Cerebellar nuclear complex (tissue), 1 donor: ENCODE measurements around the gene LRPAP1.

Experiments used
- DNase-seq, 2 experiments: peaks; one replicate each; lab custom pipeline; 2025; lab: John Stamatoyannopoulos, UW

The LRPAP1 gene

DNA sequence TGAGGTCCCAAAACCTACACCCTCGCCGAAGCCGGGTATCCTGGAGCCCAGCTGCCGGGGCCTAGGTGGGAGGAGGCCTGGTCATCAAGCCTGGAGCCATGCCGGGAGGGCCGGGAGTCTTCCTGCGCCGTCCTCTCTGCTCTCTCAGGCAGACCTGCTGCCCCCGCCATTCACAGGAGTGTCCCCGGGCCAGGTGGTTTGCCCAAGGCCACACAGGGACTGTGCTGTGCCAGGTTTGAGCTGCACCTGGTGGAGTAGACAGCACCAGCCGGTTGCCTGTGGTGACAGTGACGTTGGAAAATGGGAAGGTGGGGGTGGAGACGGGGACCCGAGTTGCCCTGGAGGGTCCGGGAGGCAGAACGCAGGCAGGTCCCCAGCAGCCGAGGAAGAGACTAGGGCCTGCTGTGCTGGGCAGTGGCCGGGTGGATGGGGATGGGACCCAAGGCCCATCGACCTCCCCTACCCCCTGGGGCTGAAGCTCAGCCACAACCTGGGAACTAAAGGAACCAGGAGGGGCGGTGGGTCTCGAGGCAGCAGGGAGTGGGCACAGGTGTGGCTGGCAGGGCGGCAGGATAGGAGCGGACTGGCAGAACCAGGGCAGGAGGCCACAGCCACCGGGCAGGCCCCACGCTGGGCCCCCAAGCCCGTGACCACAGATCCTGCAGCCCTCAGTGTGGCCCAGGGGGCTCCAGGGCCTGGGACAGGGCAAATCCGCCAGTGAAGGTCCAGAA is 59.6 kb downstream of the LRPAP1 start:
- no peak for DNase-seq

DNA sequence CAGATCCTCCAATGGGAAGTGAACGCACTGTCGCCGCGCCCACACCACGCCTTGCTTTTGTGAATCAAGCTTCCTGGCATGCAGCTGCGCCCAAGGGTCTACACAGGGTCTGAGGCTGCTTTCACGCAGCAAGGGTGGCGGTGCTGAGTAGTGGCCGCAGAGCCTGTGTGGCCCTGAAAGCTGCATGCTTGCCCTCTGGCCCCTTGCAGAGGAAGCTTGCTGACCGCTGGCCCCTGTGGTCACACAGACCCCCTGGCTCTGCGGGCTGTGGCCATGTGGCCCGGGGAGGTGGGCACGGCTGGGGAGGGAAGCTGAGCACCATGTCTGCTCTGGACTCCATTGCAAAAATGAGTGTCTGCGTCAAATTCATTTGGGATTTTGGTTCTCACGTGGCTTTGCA is 60.3 kb downstream of the LRPAP1 start:
- DNase-seq, result no peak

DNA sequence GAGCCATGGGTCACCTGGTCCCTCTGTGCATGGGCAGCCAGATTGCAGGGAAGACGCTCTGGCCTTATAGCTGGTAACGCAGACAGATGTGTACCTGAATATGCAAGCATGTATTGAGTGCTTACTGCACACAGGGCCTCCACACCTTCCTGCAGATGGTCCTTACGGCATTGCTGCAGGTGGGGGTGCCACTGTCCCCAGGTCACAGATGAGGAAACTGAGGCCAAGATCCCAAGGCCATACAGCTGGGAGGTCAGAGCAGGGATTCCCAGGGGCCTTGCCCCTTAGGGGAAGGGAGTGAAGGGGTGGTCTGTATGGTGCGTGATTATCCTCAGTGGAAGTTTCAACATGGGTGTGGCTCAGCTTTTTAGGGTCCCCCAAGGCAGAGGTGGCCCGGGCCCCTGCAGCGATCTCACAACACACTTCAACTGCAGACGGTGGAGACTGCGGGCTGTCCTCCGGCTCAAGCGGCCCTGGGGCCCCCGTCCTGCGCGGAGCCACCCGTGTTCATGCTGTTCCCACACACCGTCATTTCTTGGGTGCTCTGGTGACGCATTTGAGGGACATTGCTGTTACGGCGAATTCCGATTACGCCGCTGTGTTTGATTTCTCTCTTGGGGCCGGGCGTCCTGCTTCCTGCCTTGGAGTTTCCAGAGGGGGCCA is 61.0 kb downstream of the LRPAP1 start:
- no peak for DNase-seq

DNA sequence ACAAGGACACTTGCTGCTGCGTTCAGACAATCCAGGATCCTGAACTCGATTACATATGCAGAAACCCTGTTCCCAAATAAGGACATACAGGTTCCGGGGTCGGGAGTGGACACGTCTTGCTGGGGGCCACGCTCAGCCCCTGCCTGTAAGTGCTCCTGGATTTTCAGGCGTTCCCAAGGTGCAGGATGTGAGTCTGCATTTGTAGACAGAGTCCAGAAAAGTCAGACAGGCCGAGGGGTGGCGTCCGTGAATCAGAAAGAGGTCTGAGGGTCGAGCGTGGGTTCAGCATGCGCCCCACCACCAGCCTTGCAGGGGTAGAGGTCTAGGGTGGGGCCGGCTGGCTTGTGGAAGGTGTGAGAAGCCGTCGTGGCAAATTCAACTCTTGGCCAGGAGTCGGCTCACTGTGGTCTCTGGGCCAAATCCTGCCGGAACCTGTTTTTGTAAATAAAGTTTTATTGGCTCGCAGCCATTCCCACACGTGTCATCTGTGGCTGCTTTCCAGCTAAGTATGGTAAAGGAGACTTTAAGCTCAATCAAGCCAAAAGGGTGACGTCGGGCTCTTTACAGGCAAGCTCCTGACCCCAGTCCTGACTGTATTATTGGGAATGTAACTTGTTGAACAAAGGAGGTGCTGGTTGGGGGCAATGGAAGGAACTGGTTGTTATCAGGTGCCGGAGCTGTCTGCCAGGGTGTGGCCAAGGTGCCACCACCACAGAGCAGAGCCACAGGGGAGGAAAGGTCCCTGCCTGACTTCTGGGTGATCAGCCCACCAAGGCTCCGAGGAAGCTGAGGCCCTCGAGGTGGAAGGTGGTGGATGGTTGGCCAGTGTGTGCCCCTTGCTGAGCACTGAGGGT is 61.8 kb downstream of the LRPAP1 start:
- no peak for DNase-seq

DNA sequence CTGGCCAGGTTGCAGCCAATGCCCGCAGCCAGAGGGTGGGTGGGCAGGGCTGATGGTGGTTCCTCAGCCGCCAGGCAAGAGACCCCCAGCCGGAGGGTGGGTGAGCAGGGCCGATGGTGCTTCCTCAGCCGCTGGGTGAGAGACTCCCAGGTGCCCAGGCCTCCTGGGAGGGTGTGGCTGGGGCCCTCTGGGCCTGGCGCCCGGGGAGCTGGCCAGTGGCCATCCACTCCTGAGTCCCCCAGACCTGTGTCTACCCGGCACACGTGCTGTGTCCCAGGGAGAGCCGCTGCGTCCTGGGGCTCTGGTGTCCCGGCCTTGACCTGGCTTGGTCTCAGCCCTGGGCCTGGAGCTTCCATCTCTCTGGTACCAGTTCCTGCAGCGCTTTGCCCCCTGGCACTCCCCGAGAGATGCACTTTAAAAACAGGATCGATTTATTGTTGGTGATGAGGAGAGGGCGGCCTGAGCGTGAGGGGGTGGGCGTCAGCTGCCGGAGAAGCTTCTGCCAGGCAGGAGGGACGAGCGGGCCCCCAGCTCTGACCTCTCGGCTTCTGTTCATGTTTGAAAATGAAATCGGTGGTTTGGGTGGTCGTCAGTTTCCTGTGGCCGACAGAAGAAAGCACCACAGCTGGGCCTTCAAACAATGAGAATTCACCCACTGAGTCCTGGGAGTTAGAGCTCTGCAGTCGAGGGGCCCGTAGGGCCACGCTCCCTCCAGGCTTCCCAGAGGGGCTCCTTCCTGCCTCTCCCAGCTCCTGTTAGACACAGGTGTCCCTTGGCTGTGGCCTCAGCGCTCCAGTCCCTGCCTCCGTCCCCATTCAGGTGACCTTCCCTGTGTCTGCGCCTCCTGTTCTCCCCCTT is 62.6 kb downstream of the LRPAP1 start:
- DNase-seq, result no peak

DNA sequence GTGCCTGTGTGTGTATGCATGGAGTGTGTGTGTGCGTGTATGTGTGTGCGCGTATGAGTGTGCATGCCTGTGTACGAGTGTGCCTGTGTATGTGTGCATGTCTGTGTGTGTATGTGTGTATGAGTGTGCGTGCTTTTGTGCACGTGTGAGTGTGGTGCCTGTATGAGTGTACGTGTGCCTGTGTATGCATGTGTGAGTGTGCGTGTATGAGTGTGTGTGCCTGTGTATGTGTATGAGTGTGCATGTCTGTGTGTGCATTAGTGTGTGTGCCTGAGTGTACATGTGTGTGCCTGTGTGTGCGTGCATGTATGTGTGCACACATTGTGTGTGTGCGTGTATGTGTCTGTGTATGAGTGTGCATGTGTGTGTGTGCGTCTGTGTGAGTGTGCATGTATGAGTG is 63.4 kb downstream of the LRPAP1 start:
- DNase-seq, result no peak

DNA sequence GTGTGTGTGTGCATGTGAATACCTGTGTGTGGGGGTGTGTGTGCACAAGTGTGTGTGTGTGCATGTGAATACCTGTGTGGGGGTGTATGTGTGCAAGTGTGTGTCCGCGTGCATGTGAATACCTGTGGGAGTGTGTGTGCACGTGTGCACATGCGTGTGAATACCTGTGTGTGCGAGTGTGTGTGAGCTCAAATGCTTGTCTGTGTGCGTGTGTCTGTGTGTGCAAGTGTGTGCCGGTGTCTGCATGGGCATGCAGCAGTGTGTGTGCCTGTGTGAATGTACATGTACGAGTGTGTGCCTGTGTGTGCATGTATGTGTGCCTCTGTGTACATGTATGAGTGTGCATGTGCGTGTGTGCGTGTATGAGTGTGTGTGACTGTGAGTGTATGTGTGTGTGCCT is 64.1 kb downstream of the LRPAP1 start:
- DNase-seq, result no peak

DNA sequence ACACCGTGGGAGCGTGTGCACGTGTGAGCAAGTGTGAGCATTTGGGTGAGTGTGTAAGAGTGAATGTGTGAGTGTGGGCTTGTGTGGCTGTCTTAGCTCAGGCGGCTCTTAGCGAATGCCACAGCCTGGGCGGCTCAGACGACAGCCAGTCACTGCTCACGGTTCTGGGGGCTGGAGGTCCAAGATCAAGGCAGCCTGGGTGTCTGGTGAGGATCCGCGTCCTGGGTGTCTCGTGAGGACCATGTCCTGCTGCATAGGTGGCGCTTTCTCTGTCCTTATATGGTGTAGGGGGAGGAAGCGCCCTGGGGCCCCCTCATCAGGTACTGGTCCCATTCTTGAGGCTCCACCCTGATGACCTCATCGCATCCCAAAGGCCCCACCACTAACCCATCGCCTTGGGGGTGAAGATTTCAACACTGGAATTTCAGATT is 64.6 kb downstream of the LRPAP1 start:
- no peak for DNase-seq

DNA sequence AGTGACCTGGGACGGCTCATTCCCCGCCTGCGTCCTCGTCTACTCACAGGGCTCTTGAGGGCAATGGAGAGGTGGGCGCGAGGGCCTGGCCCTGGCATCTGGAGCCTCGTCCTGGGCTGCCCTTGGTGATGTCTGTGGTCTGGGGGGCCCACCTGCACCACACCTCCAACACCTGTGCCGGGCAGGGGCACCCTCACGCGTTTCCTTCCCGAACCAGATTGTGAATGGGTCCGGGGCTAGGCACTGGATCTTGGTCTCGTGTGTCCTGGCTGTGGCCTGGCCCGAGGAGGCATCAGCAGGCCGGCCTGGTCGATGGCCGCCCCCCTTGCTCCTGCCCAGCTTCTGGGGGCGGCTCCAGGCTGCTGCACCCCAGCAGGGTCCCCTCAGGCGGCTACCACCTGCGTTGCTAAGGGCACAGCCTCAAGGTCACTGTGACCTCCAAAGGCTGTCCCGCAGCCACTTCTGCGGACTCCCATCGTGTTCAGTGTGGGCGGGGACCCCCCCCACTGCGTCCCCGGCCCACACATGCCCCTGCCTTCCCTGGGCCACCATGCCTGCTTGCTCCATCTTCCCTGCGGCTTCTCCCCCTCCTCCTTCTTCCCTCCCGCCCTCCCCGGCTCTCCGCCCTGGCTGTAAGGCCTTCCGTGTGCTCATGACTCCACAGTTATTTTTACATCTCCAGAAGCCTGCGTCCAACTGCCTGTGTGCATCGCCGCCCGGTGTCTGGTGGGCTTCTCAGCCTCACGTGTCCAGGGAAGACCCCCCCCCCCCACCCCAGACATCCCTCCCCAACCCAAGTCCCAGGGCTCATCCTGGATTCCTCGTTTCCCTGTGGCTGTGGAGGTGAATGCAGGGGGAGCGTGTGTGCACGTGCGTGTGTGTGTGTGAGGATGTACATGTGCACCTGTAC is 65.3 kb downstream of the LRPAP1 start:
- no peak for DNase-seq

DNA sequence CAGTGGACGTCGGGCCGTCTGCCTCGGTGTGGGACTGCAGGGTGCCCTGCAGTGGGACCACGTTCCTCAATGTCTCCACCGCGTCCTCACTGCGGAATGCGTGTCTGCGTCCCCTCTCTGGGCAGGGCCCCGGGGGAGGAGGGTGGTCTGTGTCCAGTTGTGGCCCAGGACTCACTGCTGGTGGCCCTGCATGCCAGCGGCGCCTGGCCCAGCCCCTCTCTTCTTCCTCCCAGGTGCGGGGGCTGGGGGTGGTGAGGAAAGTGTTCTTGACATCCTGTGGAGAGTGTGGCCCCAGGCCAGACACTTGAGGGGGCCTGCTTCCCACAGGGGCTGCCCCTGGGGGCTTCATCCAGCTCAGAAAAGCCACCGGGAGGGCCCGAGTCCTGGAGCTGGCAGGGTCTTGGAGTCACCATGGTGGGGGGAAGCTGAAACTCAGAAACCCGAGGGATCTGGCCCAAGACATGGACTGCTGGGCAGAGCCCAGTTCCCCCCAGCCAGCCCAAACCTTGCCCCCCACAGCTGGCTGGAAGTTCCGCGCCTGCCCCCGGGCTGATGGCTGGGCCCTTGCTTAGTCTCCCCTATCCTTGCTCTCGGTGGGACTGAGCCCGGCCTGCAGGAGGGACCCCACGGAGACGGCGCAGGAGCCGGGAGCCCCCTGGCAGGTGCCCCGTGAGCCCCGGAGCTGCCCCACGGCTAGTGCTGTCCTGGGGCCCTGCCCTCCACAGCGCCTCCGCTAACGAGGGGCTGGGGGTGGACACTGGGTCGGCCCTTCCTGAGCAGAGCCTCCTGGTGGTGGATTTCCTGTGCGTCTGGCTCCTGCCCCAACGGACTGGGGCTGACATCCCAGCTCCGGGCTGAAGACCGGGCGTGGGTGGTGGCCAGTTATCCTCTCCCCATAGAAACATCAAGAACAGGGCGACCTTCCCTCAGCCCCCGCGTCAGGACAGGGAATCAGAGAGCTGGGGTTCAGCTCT is 66.2 kb downstream of the LRPAP1 start:
- no peak for DNase-seq

DNA sequence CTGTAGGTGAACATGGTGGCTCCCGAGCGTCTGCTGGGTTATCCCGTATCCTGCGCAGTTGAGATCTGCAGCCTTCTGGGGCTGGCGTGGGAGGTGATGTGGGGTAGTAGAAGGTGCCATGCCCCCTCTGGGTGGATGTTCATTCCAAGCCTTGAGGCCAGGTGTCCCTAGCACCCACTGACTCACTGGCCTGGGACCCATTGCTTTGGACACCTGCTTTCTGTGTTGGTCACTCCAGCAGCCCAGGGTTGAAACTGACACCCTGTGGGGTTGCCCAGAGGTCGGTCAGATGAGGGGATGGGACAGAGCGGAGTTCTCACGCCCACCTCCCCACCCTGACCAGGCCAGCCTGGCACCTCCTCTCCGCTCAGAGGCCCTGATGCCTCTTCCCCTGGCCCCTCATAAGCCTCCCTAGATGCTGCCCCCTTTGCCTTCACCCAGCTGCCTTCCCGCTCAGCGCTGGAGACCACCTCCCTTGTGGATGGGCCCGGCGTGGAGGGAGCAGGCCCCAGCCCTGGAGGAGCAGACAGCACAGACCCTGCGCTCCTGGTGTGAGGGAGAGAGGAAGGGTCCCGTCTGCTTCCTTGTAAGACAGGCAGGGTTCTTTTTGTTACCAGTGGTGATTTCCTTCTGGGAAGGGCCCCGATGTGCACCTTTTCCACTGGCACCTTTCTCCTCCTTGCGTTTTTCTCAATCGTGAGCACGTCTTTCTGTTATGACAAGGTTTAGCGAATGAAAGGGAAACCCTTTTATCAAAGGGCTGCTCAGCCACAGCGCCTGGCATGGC is 67.1 kb downstream of the LRPAP1 start:
- DNase-seq, result no peak

DNA sequence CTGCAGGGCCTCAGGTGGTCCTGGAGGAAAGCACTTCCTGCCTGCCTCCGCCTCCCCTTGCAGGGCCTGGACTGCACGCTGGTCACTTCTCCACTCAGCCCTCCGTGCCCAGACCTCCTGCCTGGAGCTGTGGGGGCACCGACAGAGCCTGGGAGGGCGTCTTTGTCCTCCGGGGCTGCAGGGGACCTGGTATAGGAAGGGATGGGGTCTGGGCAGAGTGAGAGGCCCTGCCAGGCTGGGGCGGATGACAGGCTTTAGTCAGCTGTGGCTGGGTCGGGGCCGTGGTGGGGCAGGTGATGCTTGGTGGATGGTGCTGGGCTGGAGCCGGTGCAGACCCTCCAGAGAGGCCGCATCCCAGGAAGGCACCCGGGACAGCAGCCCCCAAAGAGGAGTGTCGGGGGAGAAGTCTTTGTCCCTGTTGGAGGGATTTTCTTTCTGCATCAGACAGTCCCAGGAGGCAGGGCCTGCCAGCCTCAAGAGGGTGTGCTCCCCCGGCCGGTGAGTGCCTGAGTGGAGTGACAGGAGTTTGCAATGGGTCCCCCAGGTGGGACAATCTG is 67.8 kb downstream of the LRPAP1 start:
- DNase-seq, result no peak

DNA sequence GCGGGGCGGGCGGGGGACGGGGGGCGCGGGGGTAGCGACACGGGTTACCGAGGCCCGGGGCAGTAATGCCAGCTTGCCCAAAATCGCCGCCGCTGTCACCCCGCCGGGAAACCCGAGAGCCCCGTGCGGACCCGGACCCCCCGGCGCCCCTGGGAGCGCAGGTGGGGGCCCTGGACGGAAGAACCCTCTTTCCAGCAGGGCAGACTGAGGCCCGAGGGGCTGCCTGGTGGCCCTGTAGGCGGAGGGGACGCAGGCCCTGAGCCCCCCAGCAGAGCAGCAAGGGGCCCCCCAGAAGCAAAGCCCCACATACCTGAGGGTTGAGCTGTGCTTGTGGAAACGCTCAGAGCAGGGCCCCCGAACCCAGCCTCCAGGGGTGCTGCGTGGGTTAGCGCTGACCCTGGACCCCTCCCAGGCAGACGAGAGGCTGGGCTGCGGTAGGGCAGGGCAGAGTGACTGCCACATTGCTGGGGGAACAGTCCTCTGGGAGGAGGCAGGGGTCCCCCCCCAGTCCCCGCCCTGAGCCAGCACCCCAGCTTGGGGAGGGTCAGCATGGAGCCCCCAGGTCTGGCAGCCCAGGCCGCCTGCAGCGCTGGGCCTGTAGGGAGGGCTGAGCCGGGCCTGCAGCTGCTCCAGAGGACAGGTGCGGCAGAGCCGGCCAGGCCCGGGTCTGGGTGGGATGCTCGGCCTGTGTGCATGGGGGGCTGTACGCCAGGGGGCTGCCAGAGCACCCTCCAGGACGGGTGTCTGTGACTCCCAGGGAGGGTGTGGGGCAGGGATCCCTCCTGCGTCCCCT is 68.5 kb downstream of the LRPAP1 start:
- DNase-seq, result no peak

DNA sequence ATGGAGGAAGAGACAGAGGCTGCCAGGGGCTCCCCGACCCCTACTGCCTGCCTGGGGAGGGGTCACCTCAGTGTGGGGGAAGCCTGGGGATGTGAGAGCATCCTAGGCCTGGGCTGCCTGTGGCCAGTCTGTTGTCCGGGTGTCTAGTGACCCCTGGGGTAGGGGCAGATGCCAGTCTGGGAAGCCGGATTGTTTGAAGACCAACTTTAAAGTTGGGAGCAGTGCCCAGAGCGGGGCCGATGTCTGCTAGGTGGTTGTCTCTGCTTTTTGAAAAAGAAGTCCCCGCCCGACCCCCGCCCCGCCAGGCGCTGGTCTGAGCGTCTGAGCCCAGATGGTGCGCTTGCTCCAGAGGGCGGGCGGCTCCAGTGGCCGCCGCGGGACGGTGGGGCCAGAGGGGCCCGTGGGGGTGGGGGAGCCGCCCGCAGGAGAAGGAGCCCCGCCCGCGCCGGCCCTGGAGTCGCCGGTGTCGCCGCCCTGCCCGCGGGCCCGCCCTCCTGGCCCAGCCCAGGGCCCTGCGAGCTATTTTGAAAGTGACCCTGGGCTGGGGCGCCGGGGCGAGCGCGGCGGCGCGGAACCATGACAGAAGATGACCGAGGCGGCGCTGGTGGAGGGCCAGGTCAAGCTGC is 69.3 kb downstream of the LRPAP1 start, which contains the start of gene DOK7:
Gene DOK7, plus strand, starts transcription at position 517 of the 626 bp plus-strand sequence. Its CDS starts 70 bp downstream, at position 587.
- DNase-seq, result no peak

DNA sequence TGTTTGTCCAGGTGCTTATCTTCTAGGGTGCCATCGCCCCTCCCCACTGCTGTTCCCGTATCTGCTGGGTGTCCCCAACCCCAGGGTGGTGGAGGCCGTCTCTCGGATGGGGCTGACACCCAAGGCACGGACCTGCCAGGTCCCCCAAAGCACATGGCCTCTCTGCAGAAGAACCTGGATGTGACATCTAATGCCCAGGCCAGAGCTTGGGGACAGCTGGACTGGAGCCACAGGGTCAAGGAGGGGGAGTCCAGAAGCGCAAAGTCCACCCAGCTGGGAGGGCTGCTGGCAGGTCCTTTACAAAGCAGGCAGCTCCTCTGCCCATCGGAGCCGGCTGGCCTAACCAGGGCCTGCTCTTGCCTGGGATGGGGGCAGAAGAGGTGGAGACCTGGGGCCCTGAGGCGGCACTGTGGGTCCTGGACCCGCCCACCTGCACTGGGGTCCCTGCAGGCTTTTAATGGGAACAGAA is 69.9 kb downstream of the LRPAP1 start:
- DNase-seq, result no peak

DNA sequence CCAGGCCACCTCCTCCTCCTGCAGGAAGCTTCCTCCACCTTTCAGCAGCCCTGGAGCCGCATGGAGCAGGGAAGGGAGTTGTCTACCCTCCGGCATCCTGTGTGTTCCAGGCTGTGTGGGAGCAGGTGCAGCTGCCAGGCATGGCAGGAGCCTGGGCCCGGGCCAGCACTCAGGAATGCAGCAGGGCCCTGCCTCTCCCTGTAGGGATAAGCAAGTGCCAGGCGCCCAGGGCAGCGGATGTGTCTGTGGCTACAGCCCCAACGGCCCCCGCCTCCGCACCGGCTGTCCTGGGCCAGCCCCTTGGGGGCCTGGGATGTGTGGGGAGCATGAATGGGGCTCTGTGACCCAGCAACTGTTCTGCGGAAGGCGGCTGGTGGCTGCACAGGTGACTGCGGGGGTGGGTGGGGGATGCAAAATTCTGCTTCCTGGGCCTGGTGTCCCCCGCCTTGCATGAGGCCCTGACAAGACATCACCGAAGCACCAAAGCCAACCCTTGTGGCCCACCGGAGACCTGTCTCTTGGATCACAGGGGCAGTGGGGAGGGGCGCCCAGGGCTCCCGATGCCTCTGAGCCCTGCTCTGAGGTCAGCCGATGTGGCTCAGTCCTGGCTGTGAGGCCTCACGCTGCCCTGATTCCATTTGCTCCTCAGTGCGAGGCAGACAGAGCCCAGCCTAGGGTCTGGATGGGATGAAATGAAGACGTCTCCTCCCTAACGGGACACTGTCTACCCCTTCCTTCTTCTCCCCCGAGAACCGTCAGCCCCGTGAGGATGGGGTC is 70.5 kb downstream of the LRPAP1 start:
- peak; percentile 74 to 89 for DNase-seq
